GM20000 (cell line): ENCODE results near the gene WWTR1.

Experiments
- DNase-seq: peaks from one replicate; pipeline ENCODE4 v3.0.0; 2012; ENCODE audit warnings: low spot score
- TF ChIP-seq, protein P1 (sequence below): IDR thresholded peaks from 2 replicates; pipeline ENCODE4 v1.5.1; 2012; ENCODE audit warnings: mild to moderate bottlenecking, control low read depth; ENCODE audit errors: extremely low read depth, missing control alignments

Gene WWTR1

GRCh38 chr3:149654188-149654601 lies 3.6 kb downstream of the WWTR1 start:
- DNase-seq, result no peak
- TF ChIP-seq, protein P1, sequence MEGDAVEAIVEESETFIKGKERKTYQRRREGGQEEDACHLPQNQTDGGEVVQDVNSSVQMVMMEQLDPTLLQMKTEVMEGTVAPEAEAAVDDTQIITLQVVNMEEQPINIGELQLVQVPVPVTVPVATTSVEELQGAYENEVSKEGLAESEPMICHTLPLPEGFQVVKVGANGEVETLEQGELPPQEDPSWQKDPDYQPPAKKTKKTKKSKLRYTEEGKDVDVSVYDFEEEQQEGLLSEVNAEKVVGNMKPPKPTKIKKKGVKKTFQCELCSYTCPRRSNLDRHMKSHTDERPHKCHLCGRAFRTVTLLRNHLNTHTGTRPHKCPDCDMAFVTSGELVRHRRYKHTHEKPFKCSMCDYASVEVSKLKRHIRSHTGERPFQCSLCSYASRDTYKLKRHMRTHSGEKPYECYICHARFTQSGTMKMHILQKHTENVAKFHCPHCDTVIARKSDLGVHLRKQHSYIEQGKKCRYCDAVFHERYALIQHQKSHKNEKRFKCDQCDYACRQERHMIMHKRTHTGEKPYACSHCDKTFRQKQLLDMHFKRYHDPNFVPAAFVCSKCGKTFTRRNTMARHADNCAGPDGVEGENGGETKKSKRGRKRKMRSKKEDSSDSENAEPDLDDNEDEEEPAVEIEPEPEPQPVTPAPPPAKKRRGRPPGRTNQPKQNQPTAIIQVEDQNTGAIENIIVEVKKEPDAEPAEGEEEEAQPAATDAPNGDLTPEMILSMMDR, result no peak

GRCh38 chr3:149653564-149653963 lies 4.3 kb downstream of the WWTR1 start:
- DNase-seq, result no peak
- TF ChIP-seq, protein P1, result no peak

- DNase-seq, result no peak
- TF ChIP-seq, protein P1, result no peak
These were observed 4.7 kb downstream of the WWTR1 start for GRCh38 chr3:149653136-149653535.

DNA sequence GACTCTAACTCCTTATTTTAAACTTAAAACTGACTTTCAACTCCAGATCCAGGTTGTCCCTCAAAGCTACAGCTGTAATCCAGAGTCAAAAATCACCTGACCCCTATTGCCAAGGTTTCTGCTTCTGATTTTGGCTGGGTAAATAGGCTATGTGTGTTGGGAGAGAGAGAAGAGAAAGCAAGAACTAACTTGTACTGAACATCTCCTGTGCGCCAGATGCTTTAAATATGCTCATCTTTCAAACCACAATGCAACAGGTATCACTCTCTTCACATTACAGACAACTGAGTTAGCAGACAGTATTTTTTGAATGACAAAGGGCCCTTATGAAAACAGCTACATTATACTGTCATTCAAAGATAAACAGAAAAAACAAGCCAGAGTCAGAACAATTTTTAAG lies 7.0 kb downstream of the WWTR1 start:
- no peak for DNase-seq
- TF ChIP-seq, protein P1, result no peak

- TF ChIP-seq, protein P1, result no peak
- no peak for DNase-seq
These were observed 9.3 kb downstream of the WWTR1 start for GRCh38 chr3:149648525-149648924.

DNA sequence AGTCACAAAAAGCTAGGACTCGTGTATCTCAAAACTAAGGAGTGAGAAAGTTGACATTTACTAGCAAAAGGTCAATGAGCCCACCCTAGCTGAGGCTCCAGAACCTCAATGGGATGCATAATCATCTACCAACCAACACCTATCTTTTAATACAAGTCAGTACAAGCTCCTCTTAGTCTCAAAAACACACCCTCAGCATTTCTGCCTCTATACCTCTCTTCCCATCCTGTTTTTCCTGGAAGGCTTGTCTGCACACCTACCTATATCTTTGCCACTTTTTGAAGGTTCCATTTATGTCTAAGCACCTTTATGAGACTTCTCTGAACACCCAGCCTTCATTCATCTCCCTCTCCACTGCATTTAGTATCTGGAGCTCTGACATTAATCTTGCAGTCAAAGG lies 10.0 kb downstream of the WWTR1 start:
- no peak for DNase-seq
- TF ChIP-seq, protein P1, result no peak

DNA sequence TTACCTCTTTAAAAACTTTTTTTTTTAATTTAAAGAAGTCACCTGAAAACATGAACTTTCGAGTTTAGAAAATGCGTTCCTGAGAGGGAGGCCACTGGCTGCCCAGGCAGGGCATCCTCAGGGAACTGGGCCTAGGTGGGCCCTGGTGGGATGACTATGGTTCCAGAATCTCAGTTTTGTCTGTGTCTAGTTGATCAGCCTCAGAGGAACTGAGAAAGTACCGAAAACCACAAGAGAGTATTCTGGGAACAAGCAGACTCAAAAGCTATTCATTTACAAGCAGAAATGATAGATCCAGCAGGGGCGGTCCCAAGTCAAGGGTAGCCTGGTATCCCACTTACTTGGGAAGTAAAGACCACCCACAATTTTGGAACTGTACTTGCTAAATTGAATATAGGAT lies 10.5 kb downstream of the WWTR1 start:
- no peak for DNase-seq
- TF ChIP-seq, protein P1, result no peak
